A673 (cell line): Measurements from ENCODE around the gene MVK.

Experiments
- EZH2 ChIP-seq: fragments of 200-600 bp; sonication (generic); IDR thresholded peaks from 2 replicates; pipeline ENCODE4 v1.6.1; 2017; ENCODE audit warnings: borderline replicate concordance, low read depth, mild to moderate bottlenecking, mixed read lengths, antibody characterized with exemption, low read length; ENCODE audit not compliant: poor library complexity, severe bottlenecking
- TF ChIP-seq, protein P1 (sequence below): fragments of 300-800, 200-600 bp; sonication (generic); conservative IDR thresholded peaks from 2 replicates; pipeline ENCODE4 v1.5.1; 2017; ENCODE audit warnings: low read depth, mild to moderate bottlenecking, antibody characterized with exemption, low read length, moderate library complexity, mixed read lengths

DNA sequence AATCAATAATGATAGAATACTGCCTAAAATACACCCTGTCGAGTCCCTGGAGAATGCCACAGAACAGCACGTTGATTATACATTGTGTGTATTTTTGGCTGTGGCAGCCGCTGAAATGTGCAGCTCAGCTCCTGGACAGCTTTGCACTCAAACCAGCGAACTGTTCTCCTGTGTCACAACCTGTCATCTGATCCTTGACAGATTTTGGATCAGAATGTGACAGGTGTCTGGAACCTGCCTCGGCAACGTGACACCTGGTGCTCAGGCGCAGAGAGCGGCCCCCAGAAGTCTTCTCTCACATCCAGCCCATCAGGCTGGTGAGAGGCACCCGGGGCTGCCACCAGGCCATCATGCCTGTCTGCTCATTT is 19.3 kb downstream of the MVK start:
- TF ChIP-seq, protein P1, sequence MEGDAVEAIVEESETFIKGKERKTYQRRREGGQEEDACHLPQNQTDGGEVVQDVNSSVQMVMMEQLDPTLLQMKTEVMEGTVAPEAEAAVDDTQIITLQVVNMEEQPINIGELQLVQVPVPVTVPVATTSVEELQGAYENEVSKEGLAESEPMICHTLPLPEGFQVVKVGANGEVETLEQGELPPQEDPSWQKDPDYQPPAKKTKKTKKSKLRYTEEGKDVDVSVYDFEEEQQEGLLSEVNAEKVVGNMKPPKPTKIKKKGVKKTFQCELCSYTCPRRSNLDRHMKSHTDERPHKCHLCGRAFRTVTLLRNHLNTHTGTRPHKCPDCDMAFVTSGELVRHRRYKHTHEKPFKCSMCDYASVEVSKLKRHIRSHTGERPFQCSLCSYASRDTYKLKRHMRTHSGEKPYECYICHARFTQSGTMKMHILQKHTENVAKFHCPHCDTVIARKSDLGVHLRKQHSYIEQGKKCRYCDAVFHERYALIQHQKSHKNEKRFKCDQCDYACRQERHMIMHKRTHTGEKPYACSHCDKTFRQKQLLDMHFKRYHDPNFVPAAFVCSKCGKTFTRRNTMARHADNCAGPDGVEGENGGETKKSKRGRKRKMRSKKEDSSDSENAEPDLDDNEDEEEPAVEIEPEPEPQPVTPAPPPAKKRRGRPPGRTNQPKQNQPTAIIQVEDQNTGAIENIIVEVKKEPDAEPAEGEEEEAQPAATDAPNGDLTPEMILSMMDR: no peak
- TF ChIP-seq EZH2: no peak
